Right cardiac atrium (tissue), 5 donors: ENCODE results near the gene PTPRM. TPM values are rescaled to one million over a fixed set of nuclear protein-coding genes. Genes with fewer than 3 reads are reported as not detected.

Experiments used
- ATAC-seq, 2 donors: fragments of 200-7000 bp; cut with Tn5 transposase; one replicate each; pipeline versions ENCODE4 v1.8.0 to v1.9.1; 2020; ENCODE audit warnings: moderate library complexity in 2 of 2, mild to moderate bottlenecking in 1 of 2
- DNase-seq, 3 donors: peaks; one replicate each; pipeline ENCODE4 v3.0.0-alpha.2; 2020
- H3K27ac ChIP-seq: one replicate; pipeline ENCODE4 v1.5.1; 2013; ENCODE audit warnings: mild to moderate bottlenecking, low read length, control low read depth, moderate library complexity
- H3K27me3 ChIP-seq: one replicate; pipeline ENCODE4 v1.6.1; 2013; ENCODE audit not compliant: control insufficient read depth, insufficient read depth
- H3K4me1 ChIP-seq: one replicate; pipeline ENCODE4 v1.6.1; 2013; ENCODE audit warnings: low read length; ENCODE audit not compliant: control insufficient read depth, insufficient read depth
- H3K4me3 ChIP-seq: one replicate; pipeline ENCODE4 v1.5.1; 2013; ENCODE audit warnings: low read length, control low read depth
- H3K9me3 ChIP-seq: one replicate; pipeline ENCODE4 v1.6.1; 2013; ENCODE audit warnings: low read length; ENCODE audit not compliant: control insufficient read depth
- WGBS: extraction: QIAGEN DNeasy Blood & Tissue Kit; methylation state at CpG from one replicate; pipeline ENCODE4 v1.1.7; 2013; 5-methylcytosine and 5-hydroxymethylcytosine counted together
- intact Hi-C, 4 donors: fragments of 100-400 bp; cut with DNase I; formaldehyde crosslinking; loops; one replicate each; pipeline versions ENCODE4 v1.11.0 to v1.14.0; 2022 to 2023
- polyA plus RNA-seq: library from polyadenylated mRNA; stranded (reverse); fragments of 200-250 nt; gene quantifications from one replicate; pipeline ENCODE4 v1.2.3, GENCODE V29; 2013
- total RNA-seq, 4 donors: library from RNA; stranded (reverse); fragmentation: NEBNext Ultra II Directional; extraction: Animal tissue kit (Norgen Biotek cat#: 25700); gene quantifications; one replicate each; pipeline ENCODE4 v1.2.1, GENCODE V29; 2021
- donor health status: healthy with polysubstance abuse.
- donor health status: DM: no; HTN: yes; CAD: no.
- donor health status: DM: no; HTN: no; CAD: no.
- donor health status: DM: no; HTN: yes; CAD: no; lungs with severe emphysema.
- donor health status: DM: yes; HTN: yes; CAD: no.

Gene PTPRM
- total and polyA plus RNA-seq, 5 donors: 55.1 to 81.5 (median 63.4) TPM

DNA sequence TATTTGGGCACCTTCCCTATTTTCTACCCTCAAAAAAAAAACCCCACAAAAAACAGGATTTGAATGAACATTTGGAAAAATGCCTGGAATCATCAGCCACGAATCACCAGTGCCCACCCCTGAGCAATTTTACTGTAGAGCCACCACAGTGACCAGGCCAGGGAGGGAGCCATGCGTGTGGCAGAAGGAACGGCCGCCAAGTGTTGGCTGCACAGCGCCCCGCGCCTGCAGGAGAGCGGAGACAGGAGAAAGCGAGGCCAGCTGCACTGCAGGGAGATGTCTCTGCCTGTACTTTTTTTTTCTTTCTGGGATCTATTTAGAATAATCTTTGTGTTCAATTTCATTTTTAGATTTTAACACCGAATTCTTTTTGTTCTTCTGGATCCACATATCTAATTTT, 772.8 kb downstream of the PTPRM start:
- Histone ChIP-seq H3K27me3 (no peaks in the 10 kb centered on the region), H3K27ac (no peak overlapping the region), H3K4me3 (no peak overlapping the region), H3K9me3 (no peaks in the 10 kb centered on the region), H3K4me1 (peaks cover 5% of the 10 kb centered on the region)
- ATAC-seq: peak; percentile 45 to 72
- 64% methylated on average over 10 of the region's 10 CpGs for WGBS
- intact Hi-C loops: no loop called here
- peak in 1 of 3 donors; percentile 59 for DNase-seq

DNA sequence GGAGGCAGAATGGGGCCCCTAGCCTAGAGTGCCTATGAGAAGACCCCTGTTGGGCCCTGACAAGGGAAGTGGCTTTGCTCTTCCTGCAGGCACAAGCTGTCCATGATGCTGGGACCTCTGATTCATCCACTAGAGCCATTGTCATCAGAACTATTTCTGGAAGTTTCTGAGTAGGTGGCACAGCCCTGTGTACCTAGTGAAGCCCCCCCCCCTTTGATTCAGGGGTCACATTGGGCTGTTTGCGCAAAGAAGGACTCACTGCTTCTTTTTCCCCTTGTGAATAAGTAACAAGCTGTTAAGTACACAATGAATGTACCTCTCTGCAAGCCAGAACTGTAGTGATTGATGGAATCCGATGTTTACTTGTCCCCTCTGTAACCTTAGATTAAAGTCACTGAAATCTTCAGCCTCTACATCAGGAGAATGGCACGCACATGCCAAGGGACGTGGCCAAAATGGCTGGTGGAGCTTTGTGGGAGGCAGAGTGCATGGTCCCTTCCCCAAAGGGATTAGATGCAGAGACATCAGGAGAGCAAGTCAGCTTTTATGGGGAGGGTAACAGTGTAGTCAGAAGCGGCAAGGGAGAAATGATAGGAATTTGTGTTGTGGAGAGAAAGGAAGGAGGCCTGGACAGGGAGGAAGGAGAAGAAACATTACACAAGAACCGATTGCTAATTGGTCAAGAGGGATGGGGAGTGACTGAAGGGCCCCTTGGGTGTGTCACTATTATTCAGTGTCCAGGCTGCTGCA, 774.5 kb downstream of the PTPRM start:
- no peaks in the 10 kb centered on the region for H3K27me3 ChIP-seq
- DNase-seq: no peak
- 49% methylated on average over 6 of the region's 6 CpGs for WGBS
- intact Hi-C loops: no loop called here
- H3K27ac ChIP-seq: no peak overlapping the region
- peaks cover 5% of the 10 kb centered on the region for H3K4me1 ChIP-seq
- peak; percentile 60 to 67 for ATAC-seq
- no peak overlapping the region for H3K4me3 ChIP-seq
- no peaks in the 10 kb centered on the region for H3K9me3 ChIP-seq

DNA sequence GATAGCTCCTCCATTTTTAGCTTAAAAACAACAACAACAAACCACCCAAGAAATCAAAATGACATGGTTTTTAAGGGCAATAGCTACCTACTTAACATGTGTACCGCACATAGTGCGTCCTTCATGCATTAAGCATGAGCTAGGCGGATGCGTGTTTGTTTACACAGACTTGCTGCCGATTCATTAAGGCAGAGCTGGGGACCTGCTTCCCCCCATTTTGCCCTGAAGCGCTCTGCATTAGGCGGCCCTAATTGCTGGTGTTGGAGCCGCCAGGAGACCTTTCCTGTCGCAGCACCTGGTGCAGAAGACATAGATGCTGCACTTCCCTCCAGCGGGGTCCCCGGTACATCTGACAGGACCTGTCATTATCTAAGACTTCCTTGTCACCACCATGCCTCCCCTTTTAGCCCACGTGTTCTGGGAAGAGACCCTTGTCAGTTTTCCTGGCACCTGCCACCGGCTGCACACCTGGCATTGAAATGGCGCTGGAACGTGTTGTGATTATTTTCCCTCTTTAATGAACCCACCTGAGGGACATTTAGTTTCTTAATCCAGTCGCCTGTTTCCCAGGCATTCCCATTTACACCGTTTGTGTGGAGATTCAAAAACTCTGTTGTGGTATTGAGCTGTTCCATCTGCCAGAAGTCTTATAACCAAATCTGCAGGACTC, 781.1 kb downstream of the PTPRM start:
- intact Hi-C loops: no loop called here
- Histone ChIP-seq H3K27ac (no peak overlapping the region), H3K27me3 (no peaks in the 10 kb centered on the region), H3K4me1 (no peaks in the 10 kb centered on the region), H3K9me3 (no peaks in the 10 kb centered on the region), H3K4me3 (no peak overlapping the region)
- DNase-seq (no peak), ATAC-seq (no peak)
- WGBS: 91% methylated on average over 17 of the region's 17 CpGs

DNA sequence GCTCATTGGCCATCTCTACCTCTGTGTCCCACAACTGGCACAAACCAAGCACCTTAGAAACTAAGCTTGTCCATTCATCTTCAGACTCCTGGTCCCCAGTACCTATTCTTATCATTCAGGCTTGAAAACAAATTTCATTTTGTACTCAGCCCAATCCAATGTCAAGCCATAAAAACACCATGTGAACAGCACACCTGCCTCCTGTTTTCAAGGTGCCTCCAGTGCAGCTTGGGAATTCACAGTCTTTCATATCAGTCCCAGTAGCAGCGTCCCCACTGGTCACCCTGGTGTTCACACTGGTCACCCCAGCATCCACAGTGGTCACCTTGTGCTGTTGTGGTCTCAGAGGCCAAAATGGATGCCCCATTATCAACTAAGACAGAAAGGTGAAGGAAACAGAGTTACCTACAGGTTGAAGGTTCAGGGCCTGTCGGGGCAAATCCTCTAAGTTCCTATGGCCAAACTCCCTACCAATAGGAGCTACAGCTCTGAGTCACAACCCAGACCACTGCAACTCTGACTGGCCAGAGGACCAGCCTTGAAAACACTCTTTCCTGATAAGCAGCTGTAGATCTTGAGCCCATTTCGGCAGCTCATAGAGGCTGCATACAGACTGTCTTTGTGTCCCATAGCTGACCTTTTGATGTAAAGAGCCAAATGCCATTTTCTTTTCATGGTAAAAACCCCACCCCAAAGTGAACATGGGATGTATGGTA, 782.6 kb downstream of the PTPRM start:
- intact Hi-C loops: no loop called here
- Histone ChIP-seq H3K4me3 (no peak overlapping the region), H3K4me1 (no peaks in the 10 kb centered on the region), H3K27ac (no peak overlapping the region), H3K27me3 (no peaks in the 10 kb centered on the region), H3K9me3 (no peaks in the 10 kb centered on the region)
- ATAC-seq (no peak), DNase-seq (no peak)
- 97% methylated on average over 3 of the region's 3 CpGs for WGBS

DNA sequence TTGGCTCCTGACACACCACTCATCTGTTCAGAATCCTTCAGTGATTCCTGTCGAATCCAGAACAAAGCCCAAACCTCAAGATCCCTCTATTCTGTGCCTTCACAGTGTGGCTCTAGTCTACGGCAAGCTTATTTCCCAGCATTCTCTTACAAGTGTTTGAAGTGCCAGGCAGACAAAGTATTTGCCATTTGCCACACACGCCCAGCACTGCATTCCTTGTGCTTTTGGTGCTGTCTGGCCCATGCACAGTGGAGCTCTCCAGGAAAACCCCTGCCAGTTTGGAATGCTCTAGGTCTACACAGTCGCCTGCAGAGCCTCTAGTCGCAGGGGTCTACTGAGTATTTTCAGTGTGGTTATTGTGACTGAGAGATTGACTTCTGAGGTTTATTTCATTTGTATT, 783.5 kb downstream of the PTPRM start:
- Histone ChIP-seq H3K4me3 (no peak overlapping the region), H3K9me3 (no peaks in the 10 kb centered on the region), H3K27ac (no peak overlapping the region), H3K27me3 (no peaks in the 10 kb centered on the region), H3K4me1 (no peaks in the 10 kb centered on the region)
- ATAC-seq (no peak), DNase-seq (peak in 1 of 3 donors; percentile 26)
- intact Hi-C loops: no loop called here
- WGBS: 75% methylated on average over 5 of the region's 5 CpGs

DNA sequence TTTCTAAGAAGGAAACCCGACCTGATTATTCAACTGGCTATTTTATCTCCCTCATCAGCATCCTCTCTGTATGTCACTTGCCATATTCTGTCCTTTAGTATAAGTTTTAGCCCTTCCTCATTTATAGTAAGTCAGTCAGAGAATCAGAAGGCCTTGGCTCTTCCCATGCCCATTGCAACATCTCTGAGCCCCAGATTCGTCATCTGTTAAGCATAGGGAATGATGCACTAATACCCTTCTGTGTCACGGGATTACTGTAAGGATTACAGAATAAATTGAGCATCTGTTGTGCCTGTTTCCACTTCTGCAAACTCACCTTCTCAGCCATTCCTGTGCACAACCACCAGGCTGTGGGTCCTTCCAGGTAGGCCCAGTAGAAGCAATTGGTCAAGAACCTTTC, 784.0 kb downstream of the PTPRM start:
- ATAC-seq: no peak
- WGBS: 94% methylated on average over 3 of the region's 3 CpGs
- Histone ChIP-seq H3K4me3 (no peak overlapping the region), H3K27me3 (no peaks in the 10 kb centered on the region), H3K9me3 (no peaks in the 10 kb centered on the region), H3K4me1 (no peaks in the 10 kb centered on the region), H3K27ac (no peak overlapping the region)
- intact Hi-C loops: no loop called here
- no peak for DNase-seq

DNA sequence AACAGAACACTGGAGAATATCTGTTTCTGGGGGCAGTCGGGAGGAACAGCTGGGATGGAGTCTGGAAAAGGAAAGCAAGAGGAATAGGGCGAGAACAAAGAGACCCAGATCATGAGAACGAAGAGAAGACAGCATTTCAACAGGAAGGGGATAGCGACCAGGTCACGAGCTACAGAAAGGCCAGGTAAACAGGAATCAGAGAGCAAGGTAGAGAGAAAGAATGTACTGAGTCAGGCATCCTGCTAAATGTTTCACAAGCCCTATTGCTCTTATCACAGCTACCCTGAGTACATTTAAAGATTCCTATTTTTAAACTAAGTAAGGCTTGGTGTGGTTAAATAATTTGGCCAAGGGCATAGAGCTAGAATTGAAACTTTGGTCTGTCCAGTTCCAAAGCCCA, 787.2 kb downstream of the PTPRM start:
- Histone ChIP-seq H3K4me3 (no peak overlapping the region), H3K27me3 (no peaks in the 10 kb centered on the region), H3K9me3 (no peaks in the 10 kb centered on the region), H3K27ac (no peak overlapping the region), H3K4me1 (no peaks in the 10 kb centered on the region)
- ATAC-seq (no peak), DNase-seq (no peak)
- intact Hi-C loops: no loop called here
- WGBS: 77% methylated on average over 5 of the region's 5 CpGs

DNA sequence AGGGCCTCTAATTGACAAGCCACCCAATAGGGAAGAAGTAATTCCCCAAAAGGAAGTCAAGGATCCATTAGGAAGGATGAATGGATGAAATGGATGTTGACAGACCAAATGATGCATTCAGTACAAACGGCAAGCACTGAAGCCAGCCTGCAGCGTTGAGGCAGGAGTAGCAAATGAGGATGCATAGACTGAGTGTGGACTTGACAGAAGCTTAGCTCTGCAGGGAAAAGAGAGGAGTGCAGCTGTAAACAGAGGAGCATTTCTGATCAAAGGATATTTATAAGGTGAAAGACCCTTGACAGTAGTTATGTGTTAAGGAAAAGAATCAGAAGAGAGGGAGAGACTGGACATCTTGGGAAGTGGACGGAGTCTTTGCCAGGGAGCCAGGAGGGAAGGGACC, 788.9 kb downstream of the PTPRM start:
- intact Hi-C loops: no loop called here
- H3K9me3 ChIP-seq: no peaks in the 10 kb centered on the region
- H3K27ac ChIP-seq: no peak overlapping the region
- H3K27me3 ChIP-seq: no peaks in the 10 kb centered on the region
- 78% methylated on average over 3 of the region's 3 CpGs for whole genome bisulfite sequencing
- no peak overlapping the region for H3K4me3 ChIP-seq
- H3K4me1 ChIP-seq: no peaks in the 10 kb centered on the region
- DNase-seq (no peak), ATAC-seq (no peak)

DNA sequence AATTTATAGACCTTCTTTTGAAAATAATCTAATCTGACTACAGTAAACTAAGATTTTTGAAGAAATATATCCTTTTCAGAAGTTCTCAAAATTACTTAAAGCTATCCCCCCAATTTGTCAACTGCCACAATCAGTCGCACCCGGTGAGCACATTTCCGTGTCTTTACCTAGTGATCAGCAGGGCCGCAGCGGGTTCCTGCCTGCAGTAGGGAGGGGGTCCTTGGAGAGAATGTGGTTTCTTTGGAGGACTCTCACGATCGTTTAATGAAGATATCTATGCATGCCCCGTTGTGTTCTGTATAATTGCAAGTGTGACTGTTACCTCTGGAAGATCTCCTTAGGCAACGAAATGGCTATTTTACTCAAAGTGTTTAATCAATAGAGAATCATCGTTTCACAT, 790.2 kb downstream of the PTPRM start:
- no peak overlapping the region for H3K27ac ChIP-seq
- H3K27me3 ChIP-seq: no peaks in the 10 kb centered on the region
- intact Hi-C loops: no loop called here
- ATAC-seq (no peak), DNase-seq (no peak)
- H3K4me1 ChIP-seq: no peaks in the 10 kb centered on the region
- no peaks in the 10 kb centered on the region for H3K9me3 ChIP-seq
- no peak overlapping the region for H3K4me3 ChIP-seq
- WGBS: 78% methylated on average over 10 of the region's 10 CpGs

DNA sequence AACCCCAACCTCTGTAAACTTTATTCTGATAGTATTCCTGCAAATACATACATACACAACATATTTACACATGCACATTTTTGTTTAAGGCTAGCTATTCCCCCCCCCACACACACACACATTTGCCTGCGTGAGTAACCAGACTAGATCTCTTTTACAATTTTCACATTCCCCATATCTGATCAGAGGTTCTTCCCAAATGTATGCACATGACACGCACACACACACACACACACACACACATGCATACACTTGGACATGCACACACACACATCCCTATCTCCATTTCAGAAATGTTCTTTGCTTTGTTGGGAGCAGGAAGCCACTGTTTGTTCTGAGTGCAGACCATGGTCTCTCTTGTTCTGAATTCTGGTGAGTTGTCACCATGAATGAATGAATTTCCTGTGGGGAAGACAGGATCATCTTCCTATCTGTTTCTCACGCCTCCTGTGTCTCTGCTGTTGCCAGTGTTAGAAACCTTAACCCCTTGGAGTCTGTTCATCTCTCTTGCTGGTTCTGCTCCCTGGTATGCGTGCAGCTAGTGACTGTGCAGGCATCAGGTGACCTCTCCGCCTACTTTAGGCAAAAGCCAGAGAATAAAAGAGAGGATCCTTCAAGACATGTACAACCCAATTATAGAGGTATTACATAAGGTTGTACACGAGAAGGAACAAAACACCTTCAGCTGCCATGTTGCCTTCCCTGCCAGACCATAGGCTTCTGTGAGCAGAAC, 791.1 kb downstream of the PTPRM start:
- H3K4me1 ChIP-seq: no peaks in the 10 kb centered on the region
- no peaks in the 10 kb centered on the region for H3K27me3 ChIP-seq
- intact Hi-C loops: no loop called here
- WGBS: 77% methylated on average over 6 of the region's 6 CpGs
- H3K27ac ChIP-seq: no peak overlapping the region
- H3K9me3 ChIP-seq: no peaks in the 10 kb centered on the region
- DNase-seq (no peak), ATAC-seq (no peak)
- H3K4me3 ChIP-seq: no peak overlapping the region

DNA sequence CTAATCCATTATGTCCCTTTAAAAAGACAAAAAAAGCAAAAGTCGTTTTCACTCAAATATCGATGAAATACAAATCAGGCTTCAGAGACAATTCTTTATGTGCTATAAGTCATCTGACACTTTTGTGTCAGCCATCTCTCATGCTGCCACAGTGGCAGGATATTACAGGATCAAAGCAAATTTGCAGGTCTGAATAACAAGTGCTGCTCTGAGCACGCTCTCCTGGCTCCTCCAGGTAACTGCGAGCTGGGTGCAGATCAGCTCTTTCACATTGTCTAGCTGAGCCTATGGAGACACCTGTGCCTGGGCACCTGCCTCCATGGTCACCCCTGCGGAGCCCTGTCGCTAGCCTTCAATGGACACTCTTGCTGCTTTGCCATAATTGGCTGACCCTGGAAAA, 792.0 kb downstream of the PTPRM start:
- ATAC-seq (no peak), DNase-seq (peak in 1 of 3 donors; percentile 18)
- WGBS: 83% methylated on average over 6 of the region's 6 CpGs
- intact Hi-C loops: no loop called here
- Histone ChIP-seq H3K27me3 (no peaks in the 10 kb centered on the region), H3K9me3 (no peaks in the 10 kb centered on the region), H3K4me3 (no peak overlapping the region), H3K4me1 (no peaks in the 10 kb centered on the region), H3K27ac (no peak overlapping the region)
